ENCODE results near the gene SPINT1.

Gene SPINT1

DNA sequence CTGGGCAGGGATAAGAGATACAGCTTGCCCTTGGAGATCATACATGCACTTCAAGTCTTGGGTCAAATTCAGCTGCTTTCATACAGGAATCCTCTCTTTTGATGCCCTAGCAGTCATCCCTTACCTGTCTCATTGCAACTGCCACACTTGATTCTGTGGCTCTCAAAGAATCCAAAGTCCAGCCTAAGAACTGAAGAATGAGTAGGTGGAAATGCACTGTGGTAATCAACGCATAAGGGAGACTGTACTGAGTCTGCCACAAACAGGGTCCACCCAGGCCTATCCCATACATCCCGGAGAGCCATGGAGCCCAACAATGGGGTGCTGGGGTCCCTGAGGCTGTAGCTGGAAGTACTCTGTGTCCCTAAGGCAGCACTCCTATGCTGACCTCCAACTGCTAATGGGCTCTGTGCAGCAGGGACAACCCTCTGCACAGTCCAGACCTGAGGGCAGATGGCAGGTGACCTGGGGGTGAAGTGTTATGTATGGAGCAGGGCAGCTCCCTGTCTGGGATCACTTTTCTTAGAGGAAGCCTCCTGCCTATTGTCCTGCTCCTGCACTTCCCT, 48.7 kb downstream of the SPINT1 start (continued):
- TF ChIP-seq, protein P1, sequence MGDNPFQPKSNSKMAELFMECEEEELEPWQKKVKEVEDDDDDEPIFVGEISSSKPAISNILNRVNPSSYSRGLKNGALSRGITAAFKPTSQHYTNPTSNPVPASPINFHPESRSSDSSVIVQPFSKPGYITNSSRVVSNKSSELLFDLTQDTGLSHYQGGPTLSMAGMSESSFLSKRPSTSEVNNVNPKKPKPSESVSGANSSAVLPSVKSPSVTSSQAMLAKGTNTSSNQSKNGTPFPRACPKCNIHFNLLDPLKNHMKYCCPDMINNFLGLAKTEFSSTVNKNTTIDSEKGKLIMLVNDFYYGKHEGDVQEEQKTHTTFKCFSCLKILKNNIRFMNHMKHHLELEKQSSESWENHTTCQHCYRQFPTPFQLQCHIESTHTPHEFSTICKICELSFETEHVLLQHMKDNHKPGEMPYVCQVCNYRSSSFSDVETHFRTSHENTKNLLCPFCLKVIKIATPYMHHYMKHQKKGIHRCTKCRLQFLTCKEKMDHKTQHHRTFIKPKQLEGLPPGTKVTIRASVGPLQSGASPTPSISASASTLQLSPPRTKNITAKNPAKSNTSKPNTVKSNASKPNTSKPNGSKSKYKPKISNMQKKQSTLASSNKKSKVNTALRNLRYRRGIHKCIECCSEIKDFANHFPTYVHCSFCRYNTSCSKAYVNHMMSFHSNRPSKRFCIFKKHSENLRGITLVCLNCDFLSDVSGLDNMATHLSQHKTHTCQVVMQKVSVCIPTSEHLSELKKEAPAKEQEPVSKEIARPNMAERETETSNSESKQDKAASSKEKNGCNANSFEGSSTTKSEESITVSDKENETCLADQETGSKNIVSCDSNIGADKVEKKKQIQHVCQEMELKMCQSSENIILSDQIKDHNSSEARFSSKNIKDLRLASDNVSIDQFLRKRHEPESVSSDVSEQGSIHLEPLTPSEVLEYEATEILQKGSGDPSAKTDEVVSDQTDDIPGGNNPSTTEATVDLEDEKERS (tag by site-specific recombination; IDR thresholded peaks at IDR 0.05), result no peak

DNA sequence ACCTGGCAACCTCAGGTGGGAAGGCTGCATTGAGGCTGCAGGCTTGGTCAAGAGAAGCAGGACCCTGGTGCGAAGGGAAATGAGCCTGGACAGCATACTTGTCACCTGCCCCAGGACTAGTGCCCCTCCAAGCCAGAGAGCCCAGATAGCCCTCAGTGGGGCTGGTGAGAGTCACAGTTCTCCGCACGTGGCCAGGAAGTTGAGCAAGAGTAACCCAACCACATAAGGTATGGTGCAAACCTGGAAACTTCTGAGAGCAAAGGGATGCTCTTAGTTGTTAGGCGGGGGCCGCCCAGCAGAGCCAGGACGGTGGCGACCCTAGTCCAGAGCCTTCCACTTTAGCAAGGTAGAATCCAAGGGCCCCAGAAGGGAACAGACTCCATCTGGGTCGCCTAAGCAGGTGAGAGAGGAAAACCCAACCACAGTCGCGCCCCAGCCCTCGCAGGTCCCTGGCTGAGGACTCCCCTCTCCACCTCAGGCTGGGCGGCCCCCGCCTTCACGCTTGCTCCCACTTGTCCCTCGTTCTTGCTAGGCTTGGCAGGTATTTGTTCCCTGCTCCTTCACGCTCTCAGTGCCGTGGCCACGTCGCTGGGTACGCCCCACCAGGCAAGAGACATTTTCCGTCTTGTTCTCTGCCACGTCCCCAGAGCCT, 49.3 kb downstream of the SPINT1 start:
- Histone ChIP-seq H3K36me3 (ENCODE audit: control insufficient read depth in 2 of 2, insufficient read depth in 1 of 2, low read length in 2 of 2) (peaks cover 0 to 22% of the 10 kb centered on the region in 2 experiments; a peak in 2 of 3 replicates), H3K4me3 (ENCODE audit: low read depth, low read length) (no peak overlapping the region), H3K4me1 (ENCODE audit: control insufficient read depth, insufficient read depth, low read length) (no peaks in the 10 kb centered on the region), H3K27ac (ENCODE audit: extremely low read depth, low read depth, low read length) (no peak overlapping the region), H3K9me3 (ENCODE audit: control insufficient read depth, insufficient read depth, low read depth, low read length) (no peaks in the 10 kb centered on the region)
- CTCF ChIA-PET, result interaction anchor here (0.6 to 5.3 kb wide), 14 partner anchors 11 to 293 kb away, joined by 3 to 187 read pairs (median 7); partner anchors contain the start of genes RAD51 and RHOV
- POLR2A ChIA-PET, result interaction anchor here (1.1 to 2.3 kb wide), 3 partner anchors 20 to 298 kb away, joined by 4 to 47 read pairs (median 19); partner anchors contain the start of gene RHOV
- TF ChIP-seq HOXC10 (CRISPR knock-in tag; IDR thresholded peaks at IDR 0.05) (no peak), ZNF529 (tag by site-specific recombination; IDR thresholded peaks at IDR 0.05; ENCODE audit: insufficient replicate concordance) (no peak), ZNF549 (tag by site-specific recombination; IDR thresholded peaks at IDR 0.05) (no peak), ZNF692 (tag by site-specific recombination; IDR thresholded peaks at IDR 0.05) (no peak), ZNF626 (tag by site-specific recombination; IDR thresholded peaks at IDR 0.05) (no peak)

DNA sequence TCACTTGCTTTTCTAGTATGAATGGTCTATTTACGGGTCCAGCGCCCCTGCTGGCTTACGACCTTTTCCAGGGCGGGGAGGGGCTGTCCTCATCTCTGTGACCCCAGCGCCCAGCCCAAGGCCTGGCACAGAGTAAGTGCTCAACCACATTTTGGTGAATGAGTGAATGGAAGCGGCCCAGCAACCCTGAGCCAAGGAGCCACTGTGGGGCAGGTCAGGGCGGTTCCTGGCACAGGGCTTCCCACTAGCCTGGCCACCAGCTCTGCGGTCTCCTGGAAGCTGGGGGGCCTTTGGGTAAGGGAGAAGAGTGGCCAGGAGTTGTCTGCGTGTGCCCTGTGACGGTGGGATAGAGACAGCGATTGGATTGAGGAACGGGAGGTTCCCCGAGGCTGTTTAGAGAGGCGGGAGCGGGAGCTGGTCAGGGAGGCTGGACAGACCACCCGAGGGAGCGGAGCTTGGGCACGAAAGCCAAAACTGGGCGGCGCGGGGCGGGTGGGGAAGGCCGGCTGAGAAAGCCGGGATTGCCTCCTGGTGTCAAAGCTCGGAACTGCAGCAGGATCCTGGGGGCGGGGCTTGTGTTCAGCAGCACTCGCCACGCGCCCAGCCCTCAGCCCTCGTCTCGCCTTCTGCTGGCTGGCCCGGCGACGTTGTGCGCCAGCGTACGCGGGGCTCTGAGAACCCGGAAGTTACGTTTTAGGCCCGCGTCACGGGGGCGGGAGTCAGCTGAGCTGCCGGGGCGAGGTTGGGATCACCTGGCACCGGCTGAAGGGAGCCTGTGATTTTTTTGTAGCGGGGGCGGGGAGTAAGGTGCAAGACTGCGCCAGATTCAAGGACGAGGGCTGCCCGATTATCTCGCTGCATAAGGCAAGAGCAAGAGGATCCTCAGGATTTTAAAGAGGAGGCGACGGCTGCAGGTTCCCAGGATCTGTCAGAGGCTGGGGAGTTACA, 50.2 kb downstream of the SPINT1 start, which contains the start of gene VPS18:
TSS of gene VPS18 (plus strand) at position 718 of the 948 bp plus-strand sequence. CDS start 319 bp downstream, outside the sequence.
- peaks cover 0 to 30% of the 10 kb centered on the region in 2 experiments; a peak in 2 of 3 replicates for H3K36me3 ChIP-seq (ENCODE audit: control insufficient read depth in 2 of 2, insufficient read depth in 1 of 2, low read length in 2 of 2)
- POLR2A ChIA-PET, result interaction anchor here (0.6 to 2.6 kb wide), 14 partner anchors 9 to 439 kb away, joined by 3 to 47 read pairs (median 4); partner anchors contain the start of genes CHAC1, DNAJC17, NUSAP1 and OIP5
- H3K4me3 ChIP-seq (ENCODE audit: low read depth, low read length), result peak within 1 kb of the TSS; percentile 79
- H3K4me1 ChIP-seq (ENCODE audit: control insufficient read depth, insufficient read depth, low read length), result no peaks in the 10 kb centered on the region
- CTCF ChIA-PET, result interaction anchor here (0.6 to 4.2 kb wide), 28 partner anchors 10 to 292 kb away, joined by 3 to 117 read pairs (median 4); partner anchors contain the start of genes GCHFR, RAD51 and RHOV
- no peaks in the 10 kb centered on the region for H3K9me3 ChIP-seq (ENCODE audit: control insufficient read depth, insufficient read depth, low read depth, low read length)
- H3K27ac ChIP-seq (ENCODE audit: extremely low read depth, low read depth, low read length), result peak within 1 kb of the TSS; percentile 41; the same call in 1 of the 2 replicates
- TF ChIP-seq, protein P2, sequence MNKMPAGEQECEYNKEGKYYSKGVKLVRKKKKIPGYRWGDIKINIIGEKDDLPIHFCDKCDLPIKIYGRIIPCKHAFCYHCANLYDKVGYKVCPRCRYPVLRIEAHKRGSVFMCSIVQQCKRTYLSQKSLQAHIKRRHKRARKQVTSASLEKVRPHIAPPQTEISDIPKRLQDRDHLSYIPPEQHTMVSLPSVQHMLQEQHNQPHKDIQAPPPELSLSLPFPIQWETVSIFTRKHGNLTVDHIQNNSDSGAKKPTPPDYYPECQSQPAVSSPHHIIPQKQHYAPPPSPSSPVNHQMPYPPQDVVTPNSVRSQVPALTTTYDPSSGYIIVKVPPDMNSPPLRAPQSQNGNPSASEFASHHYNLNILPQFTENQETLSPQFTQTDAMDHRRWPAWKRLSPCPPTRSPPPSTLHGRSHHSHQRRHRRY (tag by site-specific recombination; IDR thresholded peaks at IDR 0.05), result no peak
- no peak for TF ChIP-seq ZNF837 (tag by site-specific recombination; IDR thresholded peaks at IDR 0.05)
- TF ChIP-seq ZSCAN30 (tag by site-specific recombination; IDR thresholded peaks at IDR 0.05), result 0 out of 2 replicates have a peak, but pooled peaks have one; percentile 11
- peak; percentile 76; the same call in 1 of the 2 replicates for TF ChIP-seq KLF8 (tag by site-specific recombination; IDR thresholded peaks at IDR 0.05)
- no peak for TF ChIP-seq RBAK (tag by site-specific recombination; IDR thresholded peaks at IDR 0.05)
- peak; percentile 46; the same call in 1 of the 2 replicates for TF ChIP-seq ZNF10 (tag by site-specific recombination; IDR thresholded peaks at IDR 0.05)
- TF ChIP-seq, protein P3, sequence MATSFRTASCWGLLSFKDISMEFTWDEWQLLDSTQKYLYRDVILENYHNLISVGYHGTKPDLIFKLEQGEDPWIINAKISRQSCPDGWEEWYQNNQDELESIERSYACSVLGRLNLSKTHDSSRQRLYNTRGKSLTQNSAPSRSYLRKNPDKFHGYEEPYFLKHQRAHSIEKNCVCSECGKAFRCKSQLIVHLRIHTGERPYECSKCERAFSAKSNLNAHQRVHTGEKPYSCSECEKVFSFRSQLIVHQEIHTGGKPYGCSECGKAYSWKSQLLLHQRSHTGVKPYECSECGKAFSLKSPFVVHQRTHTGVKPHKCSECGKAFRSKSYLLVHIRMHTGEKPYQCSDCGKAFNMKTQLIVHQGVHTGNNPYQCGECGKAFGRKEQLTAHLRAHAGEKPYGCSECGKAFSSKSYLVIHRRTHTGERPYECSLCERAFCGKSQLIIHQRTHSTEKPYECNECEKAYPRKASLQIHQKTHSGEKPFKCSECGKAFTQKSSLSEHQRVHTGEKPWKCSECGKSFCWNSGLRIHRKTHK (tag by site-specific recombination; IDR thresholded peaks at IDR 0.05), result no peak
- TF ChIP-seq, protein P4, sequence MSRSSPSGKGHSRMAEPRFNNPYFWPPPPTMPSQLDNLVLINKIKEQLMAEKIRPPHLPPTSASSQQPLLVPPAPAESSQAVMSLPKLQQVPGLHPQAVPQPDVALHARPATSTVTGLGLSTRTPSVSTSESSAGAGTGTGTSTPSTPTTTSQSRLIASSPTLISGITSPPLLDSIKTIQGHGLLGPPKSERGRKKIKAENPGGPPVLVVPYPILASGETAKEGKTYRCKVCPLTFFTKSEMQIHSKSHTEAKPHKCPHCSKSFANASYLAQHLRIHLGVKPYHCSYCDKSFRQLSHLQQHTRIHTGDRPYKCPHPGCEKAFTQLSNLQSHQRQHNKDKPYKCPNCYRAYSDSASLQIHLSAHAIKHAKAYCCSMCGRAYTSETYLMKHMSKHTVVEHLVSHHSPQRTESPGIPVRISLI (tag by site-specific recombination; IDR thresholded peaks at IDR 0.05), result no peak
- peak; percentile 56; the same call in 1 of the 2 replicates for TF ChIP-seq ZEB2 (tag by site-specific recombination; IDR thresholded peaks at IDR 0.05)
- peak; percentile 60; the same call in 1 of the 2 replicates for TF ChIP-seq ZFHX2 (tag by site-specific recombination; conservative IDR thresholded peaks at IDR 0.05)
- peak; percentile 13; the same call in 1 of the 2 replicates for TF ChIP-seq ZBTB48 (tag by site-specific recombination; IDR thresholded peaks at IDR 0.05)
- no peak for TF ChIP-seq ZNF596 (tag by site-specific recombination; IDR thresholded peaks at IDR 0.05)
